GM23338 (cell line): ENCODE data around the gene TNFSF9. TPM values are rescaled to one million over a fixed set of nuclear protein-coding genes. Genes with fewer than 3 reads are reported as not detected.
A peak's percentile ranks its signal among the peaks of the same experiment; 100 is the strongest.

ENCODE experiments used
- ATAC-seq: fragments of 200-7000 bp; cut with Tn5 transposase; 3 replicates; pipeline ENCODE4 v1.9.1; 2020
- DNase-seq: peaks from one replicate; pipeline ENCODE4 v3.0.0-alpha.2; 2015; ENCODE audit warnings: low spot score
- H2AFZ ChIP-seq: fragments of 200-600 bp; sonication (generic); 2 replicates; pipeline ENCODE4 v1.8.0; 2016; ENCODE audit warnings: antibody characterized with exemption, mild to moderate bottlenecking, moderate library complexity
- H3F3A ChIP-seq: fragments of 200-600 bp; sonication (generic); replicated peaks from 2 replicates; pipeline ENCODE4 v1.8.0; 2017; ENCODE audit warnings: antibody characterized with exemption, mixed run types, low read depth
- H3K27ac ChIP-seq: fragments of 200-600 bp; sonication (generic); 2 replicates; pipeline ENCODE4 v1.6.1; 2016; ENCODE audit warnings: low read depth
- H3K27me3 ChIP-seq: fragments of 200-600 bp; sonication (generic); 2 replicates; pipeline ENCODE4 v1.8.0; 2016; ENCODE audit warnings: mild to moderate bottlenecking, mixed run types, moderate library complexity; ENCODE audit not compliant: insufficient read depth
- H3K36me3 ChIP-seq: fragments of 200-600 bp; sonication (generic); 2 replicates; pipeline ENCODE4 v1.8.0; 2016; ENCODE audit warnings: mild to moderate bottlenecking; ENCODE audit not compliant: insufficient read depth
- H3K4me1 ChIP-seq: fragments of 200-600 bp; sonication (generic); 2 replicates; pipeline ENCODE4 v1.8.0; 2016; ENCODE audit warnings: mild to moderate bottlenecking, moderate library complexity; ENCODE audit not compliant: insufficient read depth
- H3K4me2 ChIP-seq: fragments of 200-600 bp; sonication (generic); 2 replicates; pipeline ENCODE4 v1.7.1; 2017; ENCODE audit warnings: mixed run types
- H3K4me3 ChIP-seq: fragments of 200-600 bp; sonication (generic); 2 replicates; pipeline ENCODE4 v1.6.1; 2016; ENCODE audit warnings: mixed run types
- H3K79me2 ChIP-seq: fragments of 200-600 bp; sonication (generic); replicated peaks from 2 replicates; pipeline ENCODE4 v1.8.0; 2017; ENCODE audit warnings: mild to moderate bottlenecking; ENCODE audit not compliant: insufficient read depth
- H3K9me2 ChIP-seq: fragments of 200-600 bp; sonication (generic); 2 replicates; pipeline ENCODE4 v1.8.0; 2017; ENCODE audit not compliant: insufficient read depth
- H4K20me1 ChIP-seq: fragments of 200-600 bp; sonication (generic); replicated peaks from 2 replicates; pipeline ENCODE4 v1.8.0; 2017; ENCODE audit warnings: mild to moderate bottlenecking; ENCODE audit not compliant: insufficient read depth
- H3K27ac Mint-ChIP-seq: 2 replicates; pipeline ENCODE4 v1.8.0; 2020; ENCODE audit warnings: inconsistent platforms, mild to moderate bottlenecking, moderate library complexity, mixed read lengths
- H3K27me3 Mint-ChIP-seq: 3 replicates; pipeline ENCODE4 v1.8.0; 2022; ENCODE audit warnings: low read depth, mild to moderate bottlenecking, moderate library complexity, mixed read lengths, inconsistent platforms; ENCODE audit not compliant: insufficient read depth, poor library complexity
- H3K36me3 Mint-ChIP-seq: 3 replicates; pipeline ENCODE4 v1.8.0; 2021; ENCODE audit warnings: low read depth, mild to moderate bottlenecking, inconsistent platforms, moderate library complexity, mixed read lengths
- H3K4me1 Mint-ChIP-seq: 3 replicates; pipeline ENCODE4 v1.8.0; 2020; ENCODE audit warnings: mild to moderate bottlenecking, inconsistent platforms, mixed read lengths
- H3K4me3 Mint-ChIP-seq: 3 replicates; pipeline ENCODE4 v1.8.0; 2021; ENCODE audit warnings: moderate library complexity, mild to moderate bottlenecking, inconsistent platforms, mixed read lengths
- H3K9me3 Mint-ChIP-seq: 3 replicates; pipeline ENCODE4 v1.8.0; 2020; ENCODE audit warnings: moderate library complexity, mild to moderate bottlenecking, inconsistent platforms, mixed read lengths
- CREB1 ChIP-seq: fragments of 250-450 bp; sonication (Bioruptor Pico); IDR thresholded peaks from 2 replicates; pipeline ENCODE4 v1.5.0; 2020; ENCODE audit warnings: low read depth, mild to moderate bottlenecking, moderate library complexity
- CTCF ChIP-seq, 2 experiments: fragments of 200-600 bp in 1 of 2; sonication (generic) in 1 of 2; conservative IDR thresholded peaks; 2 replicates each; pipeline versions ENCODE4 v1.5.1 to v1.6.1; 2016 to 2017; ENCODE audit warnings: antibody characterized with exemption in 2 of 2, low read depth in 2 of 2, mild to moderate bottlenecking in 2 of 2, moderate library complexity in 1 of 2
- EZH2 ChIP-seq: fragments of 200-600 bp; sonication (generic); IDR thresholded peaks from one replicate; pipeline ENCODE4 v1.8.0; 2017; ENCODE audit warnings: antibody characterized with exemption, mild to moderate bottlenecking, low read depth; ENCODE audit not compliant: unreplicated experiment
- NANOG ChIP-seq: IDR thresholded peaks from 2 replicates; pipeline ENCODE4 v1.6.1; 2016; ENCODE audit warnings: antibody characterized with exemption, borderline replicate concordance
- POLR2AphosphoS5 ChIP-seq: IDR thresholded peaks from 2 replicates; pipeline ENCODE4 v1.6.1; 2016; ENCODE audit warnings: antibody characterized with exemption, low read depth
- REST ChIP-seq: IDR thresholded peaks from one replicate; pipeline ENCODE4 v1.6.1; 2018; ENCODE audit warnings: antibody characterized with exemption; ENCODE audit not compliant: unreplicated experiment
- STAT1 ChIP-seq: IDR thresholded peaks from one replicate; pipeline ENCODE4 v1.6.1; 2016; ENCODE audit warnings: antibody characterized with exemption; ENCODE audit not compliant: unreplicated experiment
- ZNF114 ChIP-seq: fragments of 250-450 bp; sonication (Bioruptor Pico); IDR thresholded peaks from 2 replicates; pipeline ENCODE4 v1.5.0; 2020; ENCODE audit warnings: mild to moderate bottlenecking, moderate library complexity
- polyA plus RNA-seq: library from polyadenylated mRNA; unstranded; fragments of >200 nt; fragmentation: Nextera tagmentation; extraction: Ambion mirVana; gene quantifications from 2 replicates; pipeline ENCODE4 v1.2.1, GENCODE V29; 2016
- total RNA-seq: library from RNA; depleted of rRNA; stranded (reverse); fragments of >200 nt; shearing (Covaris generic); gene quantifications from 2 replicates; pipeline ENCODE4 v1.2.3, GENCODE V29; 2014

Gene TNFSF9
- total and polyA plus RNA-seq, 2 experiments from 2014 or later = 2.6 to 9.1 TPM

- TF ChIP-seq CTCF (conservative IDR thresholded peaks at IDR 0.05; ENCODE audit: low read depth in 2 of 2) = no peak
- no peak for TF ChIP-seq EZH2
- no peak for TF ChIP-seq NANOG
- no peak for TF ChIP-seq CREB1 (CRISPR knock-in tag)
Measured at GRCh38 chr19:6519289-6519688, 11.5 kb upstream of the TNFSF9 start (continued).

- Histone ChIP-seq H3K4me2 (no peak overlapping the region), H3K9me2 (no peaks in the 10 kb centered on the region), H3K36me3 (no peaks in the 10 kb centered on the region), H2AFZ (peak overlapping the region; percentile 80; the same call in 1 of the 2 replicates), H4K20me1 (no peaks in the 10 kb centered on the region), H3F3A (no peaks in the 10 kb centered on the region), H3K27me3 (no peaks in the 10 kb centered on the region), H3K4me3 (no peak overlapping the region), H3K4me1 (no peaks in the 10 kb centered on the region), H3K27ac (no peak overlapping the region), H3K79me2 (no peaks in the 10 kb centered on the region)
- no peak for TF ChIP-seq POLR2AphosphoS5
- TF ChIP-seq REST = no peak
- no peak for TF ChIP-seq ZNF114 (CRISPR knock-in tag)
- no peak for TF ChIP-seq CTCF (conservative IDR thresholded peaks at IDR 0.05; ENCODE audit: low read depth in 2 of 2)
- TF ChIP-seq STAT1 = no peak
- TF ChIP-seq CREB1 (CRISPR knock-in tag) = no peak
- Mint-ChIP-seq H3K4me3 (no peak overlapping the region), H3K4me1 (peaks cover 3% of the 10 kb centered on the region; the same call in 2 of the 3 replicates), H3K27me3 (peaks cover 10% of the 10 kb centered on the region), H3K9me3 (peaks cover 28% of the 10 kb centered on the region), H3K36me3 (peaks cover 2% of the 10 kb centered on the region; the same call in 2 of the 3 replicates), H3K27ac (no peak overlapping the region)
- DNase-seq = peak; percentile 12
- ATAC-seq = no peak; the same call in 2 of the 3 replicates
Measured at GRCh38 chr19:6521718-6522646, 8.8 kb upstream of the TNFSF9 start.
